Left lung (tissue), 10 donors: ENCODE measurements around the gene DDX28. TPM values are rescaled to one million over a fixed set of nuclear protein-coding genes. Genes with fewer than 3 reads are reported as not detected.
"Not testable (repeated sequence)": the region's sequence is repeated elsewhere in the genome, so short reads cannot be mapped to it uniquely, and the experiment has no call there.

Experiments
- ATAC-seq: fragments of 200-7000 bp; cut with Tn5 transposase; one replicate; pipeline ENCODE4 v1.9.1; 2020; ENCODE audit warnings: moderate library complexity
- DNase-seq, 4 donors: peaks; one replicate each; pipeline ENCODE4 v3.0.0-alpha.2; 2013 to 2020
- H3K27ac ChIP-seq, 2 donors: fragments of 200-600 bp; sonication (generic) in 1 of 2; one replicate each; pipeline versions ENCODE4 v1.5.0 to v1.8.0; 2020 to 2021
- H3K27me3 ChIP-seq, 2 donors: fragments of 200-600 bp; sonication (generic) in 1 of 2; one replicate each; pipeline versions ENCODE4 v1.5.0 to v1.8.0; 2020 to 2021
- H3K36me3 ChIP-seq, 2 donors: fragments of 200-600 bp; sonication (generic) in 1 of 2; one replicate each; pipeline versions ENCODE4 v1.5.0 to v1.8.0; 2020 to 2021
- H3K4me1 ChIP-seq, 2 donors: fragments of 200-600 bp; one replicate each; pipeline ENCODE4 v1.8.0; 2021
- H3K4me3 ChIP-seq, 2 donors: fragments of 200-600 bp; sonication (generic) in 1 of 2; one replicate each; pipeline versions ENCODE4 v1.5.0 to v1.8.0; 2020 to 2021; ENCODE audit warnings: mild to moderate bottlenecking in 1 of 2
- H3K9me3 ChIP-seq, 2 donors: fragments of 200-600 bp; sonication (generic) in 1 of 2; one replicate each; pipeline versions ENCODE4 v1.5.0 to v1.8.0; 2020 to 2021
- CTCF ChIP-seq, 2 donors: fragments of 200-600 bp; sonication (generic) in 1 of 2; IDR thresholded peaks; one replicate each; pipeline versions ENCODE4 v1.5.0 to v1.8.0; 2021; ENCODE audit warnings: antibody characterized with exemption in 2 of 2
- intact Hi-C, 2 donors: fragments of 100-400 bp; cut with DNase I; formaldehyde crosslinking; loops; one replicate each; pipeline versions ENCODE4 v1.11.2 to v1.14.2; 2022
- polyA plus RNA-seq, 6 donors: library from polyadenylated mRNA; unstranded; fragments of 120-200 nt; gene quantifications; one replicate each; pipeline ENCODE4 v1.2.1, GENCODE V29; 2013; ENCODE audit not compliant: insufficient read length in 6 of 6
- total RNA-seq, 2 donors: library from RNA; stranded (reverse); fragmentation: NEBNext Ultra II Directional; extraction: Animal tissue kit (Norgen Biotek cat#: 25700); gene quantifications; one replicate each; pipeline ENCODE4 v1.2.1, GENCODE V29; 2021
- donor health status: DM: no; HTN: yes; CAD: no.
- donor health status: DM: no; HTN: no; CAD: no.

The DDX28 gene
- total and polyA plus RNA-seq, 8 donors: 5.1 to 10.5 (median 6.8) TPM

GRCh38 chr16:68031951-68032350, 8.9 kb upstream of the DDX28 start:
- H3K4me3 ChIP-seq: no peak overlapping the region
- peak in 1 of 4 donors; percentile 70 for DNase-seq
- H3K27ac ChIP-seq: peak overlapping the region; percentile 53 to 57
- no peaks in the 10 kb centered on the region for H3K9me3 ChIP-seq
- TF ChIP-seq CTCF (IDR thresholded peaks at IDR 0.05): no peak
- no peaks in the 10 kb centered on the region for H3K27me3 ChIP-seq
- intact Hi-C loops: no loop called here
- peak; percentile 96 for ATAC-seq
- peaks cover 0 to 21% of the 10 kb centered on the region in 2 donors for H3K36me3 ChIP-seq
- peaks cover 0 to 13% of the 10 kb centered on the region in 2 donors for H3K4me1 ChIP-seq

- H3K27me3 ChIP-seq, intact Hi-C loops, H3K27ac ChIP-seq, H3K9me3 ChIP-seq, H3K4me1 ChIP-seq, DNase-seq, H3K4me3 ChIP-seq, ATAC-seq: not testable (repeated sequence)
- peaks cover 0 to 36% of the 10 kb centered on the region in 2 donors for H3K36me3 ChIP-seq
Observed at GRCh38 chr16:68030108-68030507, 7.1 kb upstream of the DDX28 start.

GRCh38 chr16:68028996-68029395, 6.0 kb upstream of the DDX28 start:
- DNase-seq: no peak
- no peak for TF ChIP-seq CTCF (IDR thresholded peaks at IDR 0.05)
- H3K9me3 ChIP-seq: no peaks in the 10 kb centered on the region
- no peak overlapping the region for H3K4me3 ChIP-seq
- intact Hi-C loops: no loop called here
- no peak for ATAC-seq
- H3K27me3 ChIP-seq: no peaks in the 10 kb centered on the region
- H3K27ac ChIP-seq: no peak overlapping the region
- peaks cover 0 to 36% of the 10 kb centered on the region in 2 donors for H3K36me3 ChIP-seq
- peaks cover 1 to 17% of the 10 kb centered on the region in 2 donors for H3K4me1 ChIP-seq

GRCh38 chr16:68022278-68022727, 729 bp downstream of the DDX28 start:
- H3K36me3 ChIP-seq: peaks cover 0 to 28% of the 10 kb centered on the region in 2 donors
- peak overlapping the region; percentile 82 to 91 for H3K27ac ChIP-seq
- no peak for ATAC-seq
- peaks cover 14 to 33% of the 10 kb centered on the region in 2 donors for H3K4me1 ChIP-seq
- TF ChIP-seq CTCF (IDR thresholded peaks at IDR 0.05): no peak
- intact Hi-C loops: no loop called here
- no peak for DNase-seq
- H3K4me3 ChIP-seq: peak overlapping the region; percentile 96 to 98
- no peaks in the 10 kb centered on the region for H3K27me3 ChIP-seq
- no peaks in the 10 kb centered on the region for H3K9me3 ChIP-seq

GRCh38 chr16:68021490-68021889, 1.5 kb downstream of the DDX28 start:
- DNase-seq (no peak), ATAC-seq (no peak)
- no peak overlapping the region for H3K4me3 ChIP-seq
- peaks cover 14 to 33% of the 10 kb centered on the region in 2 donors for H3K4me1 ChIP-seq
- no peaks in the 10 kb centered on the region for H3K9me3 ChIP-seq
- TF ChIP-seq CTCF (IDR thresholded peaks at IDR 0.05): no peak
- no peak overlapping the region for H3K27ac ChIP-seq
- H3K36me3 ChIP-seq: peaks cover 0 to 20% of the 10 kb centered on the region in 2 donors
- intact Hi-C loops: no loop called here
- no peaks in the 10 kb centered on the region for H3K27me3 ChIP-seq

DNA sequence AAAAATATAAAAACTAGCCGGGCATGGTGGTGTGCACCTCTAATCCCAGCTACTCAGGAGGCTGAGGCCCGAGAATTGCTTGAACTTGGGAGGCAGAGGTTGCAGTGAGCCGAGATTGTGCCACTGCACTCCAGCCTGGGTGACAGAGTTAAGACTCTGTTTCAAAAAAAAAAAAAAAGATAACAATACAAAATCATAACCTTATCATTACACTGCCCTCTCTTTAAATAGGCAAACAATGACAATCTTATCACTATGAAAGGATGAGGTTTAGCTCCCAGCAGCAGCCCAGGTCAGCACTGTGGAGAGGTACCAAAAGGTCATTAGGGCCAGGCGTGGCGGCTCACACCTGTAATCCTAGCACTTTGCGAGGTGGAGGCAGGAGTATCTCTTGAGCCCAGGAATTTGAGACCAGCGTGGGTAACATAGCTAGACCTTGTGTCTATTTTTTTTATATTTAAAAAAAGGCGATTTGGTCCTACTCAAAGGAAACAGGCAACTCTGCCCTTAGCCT, 3.8 kb downstream of the DDX28 start:
- no peak overlapping the region for H3K4me3 ChIP-seq
- H3K9me3 ChIP-seq: no peaks in the 10 kb centered on the region
- DNase-seq (no peak), ATAC-seq (no peak)
- no peaks in the 10 kb centered on the region for H3K27me3 ChIP-seq
- peaks cover 14 to 26% of the 10 kb centered on the region in 2 donors for H3K4me1 ChIP-seq
- no peak overlapping the region for H3K27ac ChIP-seq
- peaks cover 0 to 9% of the 10 kb centered on the region in 2 donors for H3K36me3 ChIP-seq
- TF ChIP-seq CTCF (IDR thresholded peaks at IDR 0.05): no peak
- intact Hi-C loops: no loop called here
